MCF 10A (cell line): ENCODE measurements around the gene MOSMO. TPM values are rescaled to one million over a fixed set of nuclear protein-coding genes. Genes with fewer than 3 reads are reported as not detected.

ENCODE experiments used
- BruUV-seq: library from RNA; stranded (reverse); fragments of 400-500 nt; replicated peaks from 2 replicates; lab custom pipeline; 2021; lab: Mats Ljungman, UMichigan
- CTCF ChIA-PET: fragments of 300-600 bp; sonication (Branson Sonifier 250); formaldehyde crosslinking; extraction: SDS; loops from one replicate; lab custom pipeline; 2021; ENCODE audit warnings: antibody characterized with exemption, inconsistent platforms; lab: Yijun Ruan, JAX
- POLR2A ChIA-PET: fragments of 300-600, 350-650 bp; sonication (Branson Sonifier 250); formaldehyde crosslinking; extraction: SDS; loops from one replicate; lab custom pipeline; 2020; ENCODE audit warnings: antibody characterized with exemption, inconsistent platforms; lab: Yijun Ruan, JAX
- DNase-seq: peaks from one replicate; pipeline ENCODE4 v3.0.0-alpha.2; 2018; ENCODE audit not compliant: unreplicated experiment
- H3K27ac Mint-ChIP-seq: one replicate; pipeline ENCODE4 v1.8.0; 2022; ENCODE audit warnings: mild to moderate bottlenecking, low read depth, mixed read lengths; ENCODE audit not compliant: unreplicated experiment
- H3K27me3 Mint-ChIP-seq: one replicate; pipeline ENCODE4 v1.8.0; 2022; ENCODE audit warnings: mixed read lengths; ENCODE audit not compliant: insufficient read depth, unreplicated experiment
- H3K36me3 Mint-ChIP-seq: one replicate; pipeline ENCODE4 v1.8.0; 2022; ENCODE audit warnings: mild to moderate bottlenecking, moderate library complexity, mixed read lengths; ENCODE audit not compliant: insufficient read depth, unreplicated experiment
- H3K4me1 Mint-ChIP-seq: one replicate; pipeline ENCODE4 v1.8.0; 2022; ENCODE audit warnings: mixed read lengths; ENCODE audit not compliant: insufficient read depth, unreplicated experiment
- H3K4me3 Mint-ChIP-seq: one replicate; pipeline ENCODE4 v1.8.0; 2022; ENCODE audit warnings: mild to moderate bottlenecking, moderate library complexity, mixed read lengths; ENCODE audit not compliant: unreplicated experiment
- H3K9me3 Mint-ChIP-seq: one replicate; pipeline ENCODE4 v1.8.0; 2022; ENCODE audit warnings: mixed read lengths; ENCODE audit not compliant: unreplicated experiment
- intact Hi-C: fragments of 100-400 bp; cut with micrococcal nuclease; formaldehyde crosslinking; loops from 2 replicates; pipeline ENCODE4 v1.14.1; 2022
- total RNA-seq: library from RNA; stranded (reverse); gene quantifications from 2 replicates; pipeline ENCODE4 v1.2.3, GENCODE V29; 2022
- TF ChIP-seq, protein P1 (sequence below): fragments of 200-600 bp; IDR thresholded peaks from one replicate; pipeline ENCODE4 v1.8.0; 2022; ENCODE audit warnings: antibody characterized with exemption, mild to moderate bottlenecking; ENCODE audit not compliant: unreplicated experiment

The MOSMO gene
- total RNA-seq, 1 experiment from 2014 or later = 16.4 TPM

DNA sequence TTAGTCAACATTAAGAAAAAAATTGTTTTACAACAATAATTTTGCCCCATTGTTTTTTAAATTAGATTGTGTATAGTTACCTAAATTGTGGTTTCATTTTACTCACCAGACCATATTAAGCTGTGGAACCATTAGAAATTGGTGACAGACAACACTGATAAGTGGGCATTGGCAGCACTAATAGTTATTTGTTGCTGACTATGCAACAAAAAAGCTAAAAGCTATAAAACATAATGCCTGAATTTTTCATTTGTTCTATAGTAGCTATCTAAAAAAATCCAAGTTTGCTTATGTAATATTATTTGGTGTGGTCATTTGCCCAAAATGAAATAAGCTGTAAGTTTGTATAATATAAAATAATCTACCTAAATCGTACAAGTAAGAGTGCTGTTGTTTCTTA lies 70.7 kb downstream of the MOSMO start:
- TF ChIP-seq, protein P1, sequence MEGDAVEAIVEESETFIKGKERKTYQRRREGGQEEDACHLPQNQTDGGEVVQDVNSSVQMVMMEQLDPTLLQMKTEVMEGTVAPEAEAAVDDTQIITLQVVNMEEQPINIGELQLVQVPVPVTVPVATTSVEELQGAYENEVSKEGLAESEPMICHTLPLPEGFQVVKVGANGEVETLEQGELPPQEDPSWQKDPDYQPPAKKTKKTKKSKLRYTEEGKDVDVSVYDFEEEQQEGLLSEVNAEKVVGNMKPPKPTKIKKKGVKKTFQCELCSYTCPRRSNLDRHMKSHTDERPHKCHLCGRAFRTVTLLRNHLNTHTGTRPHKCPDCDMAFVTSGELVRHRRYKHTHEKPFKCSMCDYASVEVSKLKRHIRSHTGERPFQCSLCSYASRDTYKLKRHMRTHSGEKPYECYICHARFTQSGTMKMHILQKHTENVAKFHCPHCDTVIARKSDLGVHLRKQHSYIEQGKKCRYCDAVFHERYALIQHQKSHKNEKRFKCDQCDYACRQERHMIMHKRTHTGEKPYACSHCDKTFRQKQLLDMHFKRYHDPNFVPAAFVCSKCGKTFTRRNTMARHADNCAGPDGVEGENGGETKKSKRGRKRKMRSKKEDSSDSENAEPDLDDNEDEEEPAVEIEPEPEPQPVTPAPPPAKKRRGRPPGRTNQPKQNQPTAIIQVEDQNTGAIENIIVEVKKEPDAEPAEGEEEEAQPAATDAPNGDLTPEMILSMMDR = no peak
- Mint-ChIP-seq H3K27ac (no peak overlapping the region), H3K4me1 (no peaks in the 10 kb centered on the region), H3K9me3 (no peaks in the 10 kb centered on the region), H3K36me3 (peaks cover 13% of the 10 kb centered on the region), H3K4me3 (no peak overlapping the region), H3K27me3 (no peaks in the 10 kb centered on the region)
- BruUV-seq = no TSS peak
- POLR2A ChIA-PET = interaction anchor here (0.6 to 5.9 kb wide), 14 partner anchors 13 to 1262 kb away, joined by 3 to 78 read pairs (median 6); partner anchors contain the start of genes MOSMO and VWA3A
- CTCF ChIA-PET = interaction anchor here (0.6 to 5.9 kb wide), 36 partner anchors 8 to 1097 kb away, joined by 3 to 502 read pairs (median 6); partner anchors contain the start of genes MOSMO, PDZD9 and VWA3A
- DNase-seq = no peak
- intact Hi-C loops = no loop called here

DNA sequence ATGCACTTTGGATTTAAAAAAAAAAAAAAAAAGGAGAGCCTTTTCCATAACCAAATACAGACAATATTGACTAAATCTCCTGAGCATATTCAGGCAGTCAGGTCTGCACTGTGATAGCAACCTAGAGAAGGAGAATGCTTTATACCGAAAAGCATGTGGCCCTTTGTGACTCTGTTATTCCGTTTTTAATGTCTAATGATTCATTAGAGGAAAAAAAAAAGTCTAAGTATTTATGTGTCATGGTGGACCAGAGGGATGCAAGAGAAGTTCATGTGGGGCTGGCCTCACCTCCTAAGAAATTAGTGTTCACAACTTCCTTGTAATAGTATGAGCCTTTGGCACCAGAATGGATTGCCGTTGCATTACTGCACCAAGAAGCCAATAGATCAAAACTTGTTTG lies 73.1 kb downstream of the MOSMO start:
- no peaks in the 10 kb centered on the region for H3K4me1 Mint-ChIP-seq
- H3K27me3 Mint-ChIP-seq = no peaks in the 10 kb centered on the region
- ChIA-PET POLR2A (interaction anchor here (1.3 to 5.9 kb wide), 2 partner anchors 74 to 128 kb away, joined by 3 to 78 read pairs; partner anchors contain the start of genes MOSMO and UQCRC2), CTCF (interaction anchor here (4.2 to 5.9 kb wide), 2 partner anchors 79 kb away, joined by 21 to 502 read pairs; partner anchors contain the start of genes MOSMO and PDZD9)
- intact Hi-C loops = no loop called here
- no peak for DNase-seq
- TF ChIP-seq, protein P1 = no peak
- H3K36me3 Mint-ChIP-seq = peaks cover 16% of the 10 kb centered on the region
- no peak overlapping the region for H3K27ac Mint-ChIP-seq
- H3K4me3 Mint-ChIP-seq = no peak overlapping the region
- H3K9me3 Mint-ChIP-seq = no peaks in the 10 kb centered on the region
- no TSS peak for BruUV-seq

DNA sequence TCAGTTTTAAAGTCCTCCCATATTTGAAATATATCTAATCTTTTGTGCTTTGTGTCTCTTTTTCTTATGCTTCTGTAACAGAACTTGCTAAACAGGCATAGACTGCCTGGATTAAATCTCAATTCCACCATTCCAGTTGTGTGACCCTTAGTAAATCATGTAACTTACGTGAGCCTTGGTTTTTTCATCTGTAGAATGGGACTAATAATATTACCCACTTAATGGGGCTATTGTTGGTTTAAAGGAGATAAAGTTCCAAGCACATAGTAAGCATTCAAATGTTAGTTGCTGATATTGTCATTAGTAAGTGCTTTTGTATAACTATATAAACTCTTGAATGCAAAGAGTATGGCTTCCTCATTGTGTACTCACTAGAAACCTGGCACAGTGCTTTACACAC lies 78.5 kb downstream of the MOSMO start:
- ChIA-PET POLR2A (no interaction called here), CTCF (no interaction called here)
- H3K36me3 Mint-ChIP-seq = peaks cover 10% of the 10 kb centered on the region
- TF ChIP-seq, protein P1 = no peak
- H3K27me3 Mint-ChIP-seq = no peaks in the 10 kb centered on the region
- H3K4me1 Mint-ChIP-seq = no peaks in the 10 kb centered on the region
- no peak overlapping the region for H3K4me3 Mint-ChIP-seq
- no peak for DNase-seq
- H3K9me3 Mint-ChIP-seq = no peaks in the 10 kb centered on the region
- no TSS peak for BruUV-seq
- intact Hi-C loops = no loop called here
- H3K27ac Mint-ChIP-seq = no peak overlapping the region

DNA sequence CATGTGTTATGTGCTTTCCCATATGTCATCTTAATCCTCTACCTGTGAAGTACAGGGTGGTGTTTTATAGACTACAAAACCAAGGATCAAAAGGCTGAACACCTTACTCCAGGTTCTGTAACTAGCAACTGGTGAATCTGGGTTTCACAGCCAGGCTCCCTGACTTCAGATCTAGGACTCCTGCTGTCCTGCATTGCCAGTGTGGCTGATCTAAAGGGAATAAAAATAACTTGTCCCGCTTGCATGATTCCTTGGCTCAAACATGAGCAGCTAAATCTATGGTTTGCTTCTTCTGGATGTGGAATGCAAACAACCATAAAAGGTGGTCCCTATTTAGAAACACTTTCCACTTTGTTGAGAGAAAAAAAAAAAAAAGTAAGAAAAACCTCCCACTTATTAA lies 80.7 kb downstream of the MOSMO start:
- CTCF ChIA-PET = interaction anchor here (0.6 to 3.9 kb wide), 5 partner anchors 10 to 88 kb away, joined by 3 to 47 read pairs (median 12); partner anchors contain the start of gene PDZD9

More for the DNA sequence above, 80.7 kb downstream of the MOSMO start:
- no peak overlapping the region for H3K4me3 Mint-ChIP-seq
- BruUV-seq = no TSS peak
- no peaks in the 10 kb centered on the region for H3K4me1 Mint-ChIP-seq
- intact Hi-C loops = no loop called here
- H3K9me3 Mint-ChIP-seq = no peaks in the 10 kb centered on the region
- H3K36me3 Mint-ChIP-seq = peaks cover 10% of the 10 kb centered on the region
- H3K27me3 Mint-ChIP-seq = no peaks in the 10 kb centered on the region
- no peak for DNase-seq
- H3K27ac Mint-ChIP-seq = no peak overlapping the region
- TF ChIP-seq, protein P1 = no peak
- POLR2A ChIA-PET = no interaction called here
